ENCODE measurements around the gene KIAA2012. TPM values are rescaled to one million over a fixed set of nuclear protein-coding genes. Genes with fewer than 3 reads are reported as not detected.

KIAA2012 gene
- total RNA-seq, 2 donors from 2014 or later, result not detected

- DNase-seq (ENCODE audit: low spot score), result no peak
- Mint-ChIP-seq H3K27ac (no peak overlapping the region), H3K4me3 (no peak overlapping the region), H3K9me3 (no peaks in the 10 kb centered on the region), H3K27me3 (peaks cover 11 to 21% of the 10 kb centered on the region in 2 donors), H3K4me1 (ENCODE audit: low read depth in 2 of 2) (no peaks in the 10 kb centered on the region), H3K36me3 (no peaks in the 10 kb centered on the region)
- no peak for ATAC-seq
Observed at GRCh38 chr2:202079310-202079709, 6.3 kb downstream of the KIAA2012 start.

- H3K4me1 Mint-ChIP-seq (ENCODE audit: low read depth in 2 of 2), result no peaks in the 10 kb centered on the region
- peaks cover 5 to 9% of the 10 kb centered on the region in 2 donors for H3K27me3 Mint-ChIP-seq
- no peak overlapping the region for H3K4me3 Mint-ChIP-seq
- no peak for DNase-seq (ENCODE audit: low spot score)
- H3K27ac Mint-ChIP-seq, result no peak overlapping the region
- H3K9me3 Mint-ChIP-seq, result no peaks in the 10 kb centered on the region
- no peaks in the 10 kb centered on the region for H3K36me3 Mint-ChIP-seq
- no peak for ATAC-seq
Observed at GRCh38 chr2:202084265-202084664, 11.2 kb downstream of the KIAA2012 start.

- H3K27me3 Mint-ChIP-seq, result peaks cover 13 to 20% of the 10 kb centered on the region in 2 donors
- H3K27ac Mint-ChIP-seq, result no peak overlapping the region
- H3K4me1 Mint-ChIP-seq (ENCODE audit: low read depth in 2 of 2), result no peaks in the 10 kb centered on the region
- H3K4me3 Mint-ChIP-seq, result no peak overlapping the region
- DNase-seq (ENCODE audit: low spot score), result no peak
- H3K36me3 Mint-ChIP-seq, result no peaks in the 10 kb centered on the region
- no peak for ATAC-seq
- no peaks in the 10 kb centered on the region for H3K9me3 Mint-ChIP-seq
Observed at GRCh38 chr2:202088777-202089176, 15.7 kb downstream of the KIAA2012 start.

- no peak for ATAC-seq
- H3K4me1 Mint-ChIP-seq (ENCODE audit: low read depth in 2 of 2), result no peaks in the 10 kb centered on the region
- no peak for DNase-seq (ENCODE audit: low spot score)
- H3K36me3 Mint-ChIP-seq, result no peaks in the 10 kb centered on the region
- no peaks in the 10 kb centered on the region for H3K9me3 Mint-ChIP-seq
- no peak overlapping the region for H3K4me3 Mint-ChIP-seq
- no peak overlapping the region for H3K27ac Mint-ChIP-seq
- peaks cover 15 to 20% of the 10 kb centered on the region in 2 donors for H3K27me3 Mint-ChIP-seq
Observed at GRCh38 chr2:202090530-202090929, 17.5 kb downstream of the KIAA2012 start.

GRCh38 chr2:202091476-202091875 is 18.4 kb downstream of the KIAA2012 start:
- Mint-ChIP-seq H3K4me1 (ENCODE audit: low read depth in 2 of 2) (no peaks in the 10 kb centered on the region), H3K36me3 (no peaks in the 10 kb centered on the region), H3K27ac (no peak overlapping the region), H3K9me3 (no peaks in the 10 kb centered on the region), H3K27me3 (peaks cover 15 to 20% of the 10 kb centered on the region in 2 donors), H3K4me3 (no peak overlapping the region)
- DNase-seq (ENCODE audit: low spot score) (no peak), ATAC-seq (no peak)

GRCh38 chr2:202094426-202094986 is 21.5 kb downstream of the KIAA2012 start:
- Mint-ChIP-seq H3K4me1 (ENCODE audit: low read depth in 2 of 2) (no peaks in the 10 kb centered on the region), H3K9me3 (no peaks in the 10 kb centered on the region), H3K4me3 (no peak overlapping the region), H3K36me3 (no peaks in the 10 kb centered on the region), H3K27me3 (peaks cover 15 to 16% of the 10 kb centered on the region in 2 donors), H3K27ac (no peak overlapping the region)
- ATAC-seq (no peak), DNase-seq (ENCODE audit: low spot score) (no peak)

- Mint-ChIP-seq H3K27ac (no peak overlapping the region), H3K9me3 (no peaks in the 10 kb centered on the region), H3K36me3 (no peaks in the 10 kb centered on the region), H3K4me3 (no peak overlapping the region), H3K4me1 (ENCODE audit: low read depth in 2 of 2) (no peaks in the 10 kb centered on the region), H3K27me3 (peaks cover 14 to 15% of the 10 kb centered on the region in 2 donors)
- no peak for ATAC-seq
- DNase-seq (ENCODE audit: low spot score), result no peak
Observed at GRCh38 chr2:202095235-202095634, 22.2 kb downstream of the KIAA2012 start.

GRCh38 chr2:202096736-202097135 is 23.7 kb downstream of the KIAA2012 start:
- DNase-seq (ENCODE audit: low spot score) (no peak), ATAC-seq (no peak)
- Mint-ChIP-seq H3K9me3 (no peaks in the 10 kb centered on the region), H3K27me3 (peaks cover 7 to 8% of the 10 kb centered on the region in 2 donors), H3K36me3 (no peaks in the 10 kb centered on the region), H3K4me3 (no peak overlapping the region), H3K27ac (no peak overlapping the region), H3K4me1 (ENCODE audit: low read depth in 2 of 2) (no peaks in the 10 kb centered on the region)

GRCh38 chr2:202098291-202098690 is 25.2 kb downstream of the KIAA2012 start:
- Mint-ChIP-seq H3K4me3 (no peak overlapping the region), H3K27ac (no peak overlapping the region), H3K4me1 (ENCODE audit: low read depth in 2 of 2) (no peaks in the 10 kb centered on the region), H3K36me3 (no peaks in the 10 kb centered on the region), H3K9me3 (no peaks in the 10 kb centered on the region), H3K27me3 (peaks cover 7% of the 10 kb centered on the region in 2 donors)
- DNase-seq (ENCODE audit: low spot score), result no peak
- ATAC-seq, result no peak

GRCh38 chr2:202099515-202099914 is 26.5 kb downstream of the KIAA2012 start:
- peaks cover 3 to 7% of the 10 kb centered on the region in 2 donors for H3K27me3 Mint-ChIP-seq
- no peak for DNase-seq (ENCODE audit: low spot score)
- H3K36me3 Mint-ChIP-seq, result no peaks in the 10 kb centered on the region
- no peaks in the 10 kb centered on the region for H3K4me1 Mint-ChIP-seq (ENCODE audit: low read depth in 2 of 2)
- H3K4me3 Mint-ChIP-seq, result no peak overlapping the region
- H3K9me3 Mint-ChIP-seq, result no peaks in the 10 kb centered on the region
- no peak overlapping the region for H3K27ac Mint-ChIP-seq
- no peak for ATAC-seq

GRCh38 chr2:202100176-202100575 is 27.1 kb downstream of the KIAA2012 start:
- no peaks in the 10 kb centered on the region for H3K9me3 Mint-ChIP-seq
- no peak overlapping the region for H3K27ac Mint-ChIP-seq
- DNase-seq (ENCODE audit: low spot score) (no peak), ATAC-seq (no peak)
- peaks cover 9 to 10% of the 10 kb centered on the region in 2 donors for H3K27me3 Mint-ChIP-seq
- H3K4me1 Mint-ChIP-seq (ENCODE audit: low read depth in 2 of 2), result no peaks in the 10 kb centered on the region
- no peaks in the 10 kb centered on the region for H3K36me3 Mint-ChIP-seq
- H3K4me3 Mint-ChIP-seq, result no peak overlapping the region

GRCh38 chr2:202101026-202101579 is 28.0 kb downstream of the KIAA2012 start:
- H3K36me3 Mint-ChIP-seq, result no peaks in the 10 kb centered on the region
- ATAC-seq (no peak), DNase-seq (ENCODE audit: low spot score) (no peak)
- no peaks in the 10 kb centered on the region for H3K9me3 Mint-ChIP-seq
- peaks cover 9 to 11% of the 10 kb centered on the region in 2 donors for H3K27me3 Mint-ChIP-seq
- no peaks in the 10 kb centered on the region for H3K4me1 Mint-ChIP-seq (ENCODE audit: low read depth in 2 of 2)
- H3K4me3 Mint-ChIP-seq, result no peak overlapping the region
- no peak overlapping the region for H3K27ac Mint-ChIP-seq

- Mint-ChIP-seq H3K4me3 (no peak overlapping the region), H3K9me3 (no peaks in the 10 kb centered on the region), H3K4me1 (ENCODE audit: low read depth in 2 of 2) (no peaks in the 10 kb centered on the region), H3K27me3 (peaks cover 9 to 11% of the 10 kb centered on the region in 2 donors), H3K36me3 (no peaks in the 10 kb centered on the region), H3K27ac (no peak overlapping the region)
- no peak for ATAC-seq
- no peak for DNase-seq (ENCODE audit: low spot score)
Observed at GRCh38 chr2:202102425-202103000, 29.5 kb downstream of the KIAA2012 start.

- ATAC-seq, result peak; percentile 64 to 77
- Mint-ChIP-seq H3K4me1 (ENCODE audit: low read depth in 2 of 2) (no peaks in the 10 kb centered on the region), H3K4me3 (no peak overlapping the region), H3K36me3 (no peaks in the 10 kb centered on the region), H3K27me3 (peaks cover 11% of the 10 kb centered on the region in 2 donors), H3K27ac (no peak overlapping the region), H3K9me3 (no peaks in the 10 kb centered on the region)
- DNase-seq (ENCODE audit: low spot score), result no peak
Observed at GRCh38 chr2:202104286-202104870, 31.3 kb downstream of the KIAA2012 start.
